CD4-positive, alpha-beta T cell treated with Interleukin-2 at 100 ng/mL for 4 hours (primary cell): ENCODE data around the gene ELOF1.
A peak's percentile ranks its signal among the peaks of the same experiment; 100 is the strongest.

Experiments
- DNase-seq: peaks from one replicate; pipeline ENCODE4 v3.0.0-alpha.2; 2020; ENCODE audit warnings: low spot score

The ELOF1 gene

DNA sequence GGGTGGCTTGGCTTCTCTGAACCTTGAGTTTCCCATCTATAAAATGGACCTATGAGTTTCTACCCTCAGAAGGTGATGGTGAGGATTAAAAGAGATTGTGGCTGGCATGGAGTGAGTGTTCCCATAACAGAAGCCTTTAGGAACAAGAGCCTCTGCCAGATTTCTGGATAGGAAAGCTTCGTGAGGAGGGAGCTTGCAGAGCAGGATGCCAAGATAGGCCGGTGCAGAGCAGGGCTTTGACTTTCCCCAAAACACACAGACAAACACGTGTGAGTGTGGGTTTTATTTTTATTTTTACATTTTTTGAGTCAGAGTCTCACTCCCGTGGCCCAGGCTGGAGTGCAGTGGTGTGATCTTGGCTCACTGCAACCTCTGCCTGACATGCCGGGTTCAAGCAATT, 24.1 kb downstream of the ELOF1 start:
- DNase-seq = no peak

DNA sequence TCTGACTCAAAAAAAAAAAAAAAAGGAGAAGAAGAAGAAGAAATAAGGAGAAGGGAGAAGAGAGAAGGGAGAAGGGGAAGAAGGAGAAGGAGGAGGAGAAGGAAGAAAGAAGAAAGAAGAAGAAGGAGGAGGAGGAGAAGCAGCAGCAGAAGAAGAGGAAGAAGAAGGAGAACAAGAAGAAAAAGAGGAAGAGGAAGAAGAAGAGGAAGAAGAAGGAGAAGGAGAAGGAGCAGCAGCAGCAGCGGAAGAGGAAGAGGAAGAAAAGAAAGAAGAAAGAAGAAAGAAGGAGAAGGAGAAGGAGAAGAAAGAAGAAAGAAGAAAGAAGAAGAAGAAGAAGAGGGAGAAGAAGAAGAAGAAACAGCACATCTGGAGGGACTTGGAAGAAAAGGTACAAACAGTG, 24.5 kb downstream of the ELOF1 start:
- no peak for DNase-seq

DNA sequence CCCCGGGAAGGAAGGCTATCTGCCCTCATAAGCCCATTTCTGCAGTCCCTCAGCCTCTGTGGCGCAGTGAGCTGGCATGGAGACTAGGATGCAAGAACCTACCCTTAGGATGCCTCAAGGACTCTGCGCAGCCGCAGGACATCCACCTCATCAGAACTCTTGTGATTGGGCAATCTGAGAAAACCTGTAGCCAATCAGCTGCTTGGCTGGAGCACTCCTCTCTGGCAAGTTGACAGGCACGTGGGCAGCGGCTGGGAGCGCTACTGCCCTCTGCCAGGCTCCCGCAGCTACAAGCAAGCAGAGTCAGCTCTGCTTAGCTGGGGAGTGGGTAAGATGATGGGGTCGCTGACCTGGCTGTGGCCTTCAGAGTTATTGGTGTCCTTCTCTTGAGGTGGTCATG, 28.6 kb downstream of the ELOF1 start:
- DNase-seq = peak; percentile 8

DNA sequence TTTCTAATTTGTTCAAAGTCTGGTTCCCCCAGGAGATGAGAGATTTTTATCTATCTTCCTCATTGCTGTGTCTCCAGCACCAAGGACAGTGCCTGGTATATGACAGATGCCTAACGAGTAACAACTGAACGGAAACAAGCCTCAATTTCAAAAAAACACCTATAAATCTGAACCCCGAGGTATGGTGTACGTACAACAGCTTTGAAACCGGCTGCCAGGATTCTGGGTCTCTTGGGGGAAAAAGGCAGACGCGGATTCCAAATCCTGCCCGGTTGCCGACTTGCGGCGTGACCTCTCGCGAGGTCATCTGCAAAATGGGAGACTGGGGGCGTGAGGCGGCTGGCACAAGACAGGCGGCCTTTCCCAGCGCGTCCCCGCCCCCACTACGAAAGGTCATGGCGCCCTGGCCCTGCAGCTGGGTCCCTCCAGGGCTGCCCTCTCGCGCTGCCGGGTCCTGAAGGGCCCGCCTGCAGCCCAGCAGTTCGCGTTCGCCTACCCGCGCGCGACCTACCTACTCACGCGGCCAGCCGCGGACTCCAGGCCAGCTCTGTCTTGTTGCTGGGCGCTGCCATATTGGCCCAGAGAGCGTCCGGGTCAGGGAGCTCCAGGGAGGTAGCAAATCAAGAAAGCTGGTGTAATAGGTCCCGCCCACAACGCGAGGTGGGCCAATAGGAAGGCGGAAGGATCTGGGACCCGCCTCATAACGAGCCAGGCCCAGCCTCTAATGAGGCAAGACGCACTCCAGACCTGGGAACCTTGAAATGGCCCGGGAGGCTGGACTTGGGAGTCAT, 30.3 kb downstream of the ELOF1 start, which contains the start of gene ECSIT:
TSS of gene ECSIT (minus strand) at position 584 of the 791 bp plus-strand sequence. CDS start 9,964 bp downstream, outside the sequence.
- peak; percentile 95 for DNase-seq

DNA sequence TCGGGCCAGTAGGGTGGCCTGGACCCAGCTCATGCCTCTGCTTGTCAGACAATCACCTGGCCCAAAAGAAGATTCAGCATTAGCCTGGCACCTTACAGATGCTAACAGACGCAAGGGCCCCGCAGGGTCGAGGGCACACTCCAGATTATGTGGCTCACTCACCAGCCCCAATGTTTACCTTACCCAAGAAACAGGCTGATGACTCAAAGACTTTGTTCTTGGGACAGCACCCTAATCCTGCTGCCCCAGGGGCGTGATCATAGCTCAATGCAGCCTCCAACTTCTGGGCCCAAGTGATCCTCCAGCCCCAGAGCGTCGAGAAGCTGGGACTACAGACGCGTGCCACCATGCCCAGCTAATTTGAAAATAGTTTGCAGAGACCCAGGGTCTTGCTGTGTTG, 39.9 kb downstream of the ELOF1 start:
- DNase-seq = no peak

DNA sequence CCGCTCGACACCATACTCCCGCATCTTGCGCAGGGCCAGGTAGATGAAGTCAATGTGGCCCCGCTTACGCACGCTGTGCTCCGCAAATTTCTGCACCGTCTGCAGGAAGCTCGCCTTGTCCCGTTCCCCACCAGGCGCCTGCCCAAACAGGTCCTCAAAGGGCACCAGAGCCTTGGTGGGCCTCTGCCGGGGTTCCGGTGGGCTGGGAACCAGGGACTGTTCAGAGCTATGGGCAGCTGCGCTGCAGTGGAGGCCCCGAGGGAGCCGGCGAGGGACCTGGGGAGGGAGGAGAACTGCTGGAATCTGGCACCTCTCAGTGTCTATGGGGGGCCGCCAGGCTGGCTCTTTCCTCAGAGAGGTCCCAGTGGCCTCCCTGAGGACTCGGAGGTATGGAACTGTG, 45.1 kb downstream of the ELOF1 start:
- no peak for DNase-seq

DNA sequence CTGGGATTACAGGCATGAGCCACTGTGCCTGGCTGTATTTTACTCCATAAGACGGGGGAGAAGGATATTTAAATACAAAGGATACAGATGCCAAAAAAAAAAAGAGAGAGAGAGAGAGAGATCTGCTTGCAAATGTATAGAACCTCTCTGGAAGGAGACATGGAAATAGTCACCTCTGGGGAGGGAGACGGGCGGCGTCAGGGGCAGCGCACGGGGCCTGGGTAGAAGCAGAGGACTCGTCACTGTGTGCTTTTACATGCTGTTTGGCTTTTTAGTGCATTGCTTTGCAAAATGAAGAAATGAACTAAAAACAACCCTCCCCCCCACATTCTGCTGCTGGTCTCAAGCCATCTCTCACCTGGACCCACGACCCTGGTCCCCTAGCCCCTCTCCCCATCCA, 48.6 kb downstream of the ELOF1 start:
- no peak for DNase-seq

DNA sequence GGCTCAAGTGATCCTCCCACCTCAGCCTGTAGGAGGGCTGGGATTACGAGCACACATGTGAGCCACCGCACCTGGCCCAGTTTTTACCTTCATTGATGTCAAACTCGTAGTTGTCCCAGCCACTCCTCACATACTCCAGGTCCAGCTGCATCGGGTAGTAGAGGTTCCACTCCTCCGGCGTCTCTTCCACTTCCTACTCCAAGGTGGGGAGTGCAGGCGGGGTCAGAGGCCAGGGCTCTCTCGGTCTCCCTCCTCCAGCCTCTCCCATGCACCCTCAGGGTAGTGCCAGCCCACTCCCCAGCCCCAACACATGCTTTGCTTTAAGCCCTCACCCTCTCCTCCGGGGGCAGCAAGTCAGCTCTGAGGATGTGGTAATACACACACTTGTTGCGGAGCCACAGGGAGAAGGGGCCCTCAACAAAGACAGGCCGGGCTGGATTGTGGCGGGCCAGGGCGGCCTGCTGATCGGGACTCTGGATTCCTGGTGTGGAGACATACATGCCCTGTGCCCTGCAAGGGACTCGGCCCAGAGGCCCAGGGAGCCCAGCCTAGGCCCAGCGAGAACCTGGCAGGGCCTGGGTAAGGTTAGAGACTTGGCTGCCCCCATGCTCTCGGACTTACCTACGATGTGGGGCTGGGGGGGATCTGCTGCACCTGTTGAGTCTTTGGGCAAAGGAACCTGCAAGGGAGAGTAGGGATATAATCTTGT, 51.5 kb downstream of the ELOF1 start:
- no peak for DNase-seq

DNA sequence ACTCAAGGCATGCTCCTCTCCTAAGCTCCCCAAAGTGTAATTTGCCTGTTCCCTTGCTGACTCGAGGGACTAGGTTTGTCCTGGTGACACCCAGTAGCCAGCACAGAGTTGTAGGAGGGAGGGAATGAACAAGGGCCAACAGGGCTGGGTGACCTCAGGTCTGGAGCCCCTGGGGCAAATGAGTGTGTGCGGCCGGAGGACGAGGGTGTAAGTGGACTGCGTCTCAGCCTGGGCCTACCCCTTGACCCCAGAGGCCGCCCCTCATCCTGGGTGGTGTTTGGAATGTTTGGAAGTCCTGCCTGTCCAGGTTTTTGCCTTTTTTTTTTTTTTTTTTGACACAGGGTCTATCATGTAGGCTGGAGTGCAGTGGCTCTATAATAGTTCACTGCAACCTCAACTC, 52.1 kb downstream of the ELOF1 start:
- no peak for DNase-seq

DNA sequence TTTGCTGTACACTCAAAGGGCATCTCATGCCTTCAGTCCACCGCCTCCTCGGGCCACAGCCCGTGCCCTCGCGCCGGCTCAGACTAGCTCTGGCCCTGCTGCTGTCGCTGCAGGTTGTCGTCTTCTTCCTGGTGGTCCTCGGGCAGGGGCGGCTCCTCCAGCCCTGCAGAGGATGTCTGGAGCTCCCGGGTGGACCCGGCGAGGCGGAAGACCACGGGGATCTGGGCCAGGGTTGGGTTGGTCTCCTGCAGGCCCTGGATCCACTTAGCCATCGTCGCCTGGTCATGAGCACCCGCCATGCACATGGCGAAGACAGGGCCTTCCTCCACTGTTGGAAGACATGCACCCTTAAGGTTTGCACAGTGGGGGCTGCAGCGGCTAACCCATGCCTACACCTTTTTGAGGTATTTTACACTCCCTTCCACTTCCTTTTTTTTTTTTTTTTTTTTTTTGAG, 52.9 kb downstream of the ELOF1 start:
- DNase-seq = no peak

DNA sequence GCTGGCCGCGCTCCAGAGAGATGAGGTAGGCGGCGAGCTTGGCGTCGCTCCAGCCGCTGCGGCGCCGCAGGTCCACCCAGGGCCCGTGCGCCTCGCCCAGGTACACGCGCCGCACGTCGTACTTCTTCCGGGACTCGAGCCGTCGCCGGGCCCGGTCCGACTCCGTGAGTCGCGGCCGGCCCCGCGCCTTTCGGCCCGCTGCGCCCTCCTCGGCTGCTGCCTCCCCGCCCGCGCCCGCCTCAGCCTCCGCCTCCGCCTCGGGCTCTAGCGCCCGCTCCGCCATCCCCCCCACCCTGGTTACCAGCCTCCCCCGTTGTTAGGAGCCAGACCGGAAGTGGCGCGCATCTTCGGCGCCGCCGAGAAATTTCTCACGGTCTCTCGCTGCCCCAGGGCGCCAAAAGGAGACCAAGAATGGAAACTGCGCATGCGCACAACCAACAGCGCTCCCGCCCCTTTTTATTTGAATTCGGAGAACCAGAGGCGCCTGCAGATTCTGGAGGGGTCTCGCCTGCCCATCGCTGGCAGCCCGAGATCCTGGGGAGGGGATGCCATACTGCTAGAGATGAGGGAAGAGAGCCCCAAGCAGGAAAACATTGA, 53.4 kb downstream of the ELOF1 start, which contains the start of gene ZNF653:
TSS of gene ZNF653 (minus strand) at position 336 of the 597 bp plus-strand sequence. CDS start at position 283, 53 bp downstream.
- peak; percentile 96 for DNase-seq

DNA sequence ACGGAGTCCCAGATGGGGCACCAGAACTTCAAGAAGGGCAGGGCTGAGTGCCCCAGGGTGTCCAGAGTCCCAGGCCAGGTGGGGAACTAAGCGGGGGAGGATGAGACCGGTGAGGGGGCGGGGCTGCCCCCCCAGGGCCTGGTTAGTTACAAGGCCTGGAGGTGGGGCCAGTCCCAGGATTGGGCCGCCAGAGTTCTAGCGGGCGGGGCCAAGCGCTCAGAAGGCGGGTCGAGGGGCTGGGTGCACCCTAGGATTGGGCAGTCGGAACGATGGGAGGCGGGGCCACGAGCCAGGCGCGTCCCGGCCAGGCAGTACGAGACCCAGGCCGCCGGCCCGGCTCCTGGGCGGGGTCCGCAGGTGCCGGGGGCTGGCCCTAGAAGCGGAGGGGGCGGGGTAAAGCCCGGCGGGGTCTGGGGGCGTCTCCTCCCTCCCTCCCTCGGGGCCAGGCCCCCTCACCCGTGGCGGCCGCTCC, 54.0 kb downstream of the ELOF1 start:
- peak; percentile 96 for DNase-seq

DNA sequence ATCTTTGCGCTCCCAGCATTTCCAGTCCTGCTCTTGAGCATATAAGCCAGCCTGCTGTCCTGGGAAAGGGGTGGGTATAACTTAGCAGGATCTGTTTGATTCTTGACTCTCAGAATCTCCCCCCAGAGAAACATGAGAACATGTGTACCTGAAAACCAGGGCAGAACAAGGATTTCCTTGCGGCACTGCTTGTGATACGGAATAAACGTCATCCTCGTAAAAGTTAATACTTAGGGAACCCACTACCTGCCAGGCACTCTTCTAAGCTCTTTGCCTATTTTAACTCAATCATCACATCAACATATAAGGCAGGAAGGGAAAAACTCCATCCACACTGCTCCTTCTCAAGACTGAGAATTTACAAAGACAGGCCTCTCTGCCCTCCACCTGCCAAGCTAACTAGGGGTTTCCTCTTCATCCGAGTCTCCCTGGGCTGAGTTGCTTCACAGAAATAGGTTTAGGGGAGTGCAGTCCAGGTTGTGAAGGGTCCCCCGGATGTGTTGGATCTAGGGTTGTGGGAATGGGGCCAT, 54.5 kb downstream of the ELOF1 start:
- DNase-seq = peak; percentile 2
